Mesendoderm (in vitro differentiated cells): ENCODE results near the gene WDR55.
A peak's percentile ranks its signal among the peaks of the same experiment; 100 is the strongest.
"Not testable (repeated sequence)": the region's sequence is repeated elsewhere in the genome, so short reads cannot be mapped to it uniquely, and the experiment has no call there.

Source experiments
- DNase-seq: peaks from one replicate; pipeline ENCODE4 v3.0.0; 2013
- H2AK5ac ChIP-seq: 2 replicates; pipeline ENCODE4 v1.6.1; 2013; ENCODE audit warnings: low read length, inconsistent platforms
- H2BK120ac ChIP-seq: 2 replicates; pipeline ENCODE4 v1.6.1; 2013; ENCODE audit warnings: low read depth, mild to moderate bottlenecking, low read length, moderate library complexity, mixed read lengths
- H2BK15ac ChIP-seq: replicated peaks from 2 replicates; pipeline ENCODE4 v1.6.1; 2013; ENCODE audit warnings: low read depth, mild to moderate bottlenecking, moderate library complexity
- H2BK5ac ChIP-seq: 2 replicates; pipeline ENCODE4 v1.6.1; 2013; ENCODE audit warnings: low read length, inconsistent platforms
- H3K18ac ChIP-seq: 2 replicates; pipeline ENCODE4 v1.6.1; 2013; ENCODE audit warnings: mild to moderate bottlenecking, low read length, mixed read lengths
- H3K23ac ChIP-seq: one replicate; pipeline ENCODE4 v1.6.1; 2013; ENCODE audit warnings: low read length
- H3K27ac ChIP-seq: 2 replicates; pipeline ENCODE4 v1.5.1; 2013; ENCODE audit warnings: low read depth, mild to moderate bottlenecking, inconsistent platforms, low read length, moderate library complexity
- H3K27me3 ChIP-seq: 2 replicates; pipeline ENCODE4 v1.6.1; 2013; ENCODE audit warnings: low read length, control low read depth, mild to moderate bottlenecking, inconsistent platforms; ENCODE audit not compliant: insufficient read depth, poor library complexity
- H3K36me3 ChIP-seq: 2 replicates; pipeline ENCODE4 v1.6.1; 2013; ENCODE audit warnings: low read length, inconsistent platforms; ENCODE audit not compliant: control insufficient read depth, insufficient read depth
- H3K4ac ChIP-seq: one replicate; pipeline ENCODE4 v1.6.1; 2013; ENCODE audit warnings: low read depth, mild to moderate bottlenecking, low read length, moderate library complexity
- H3K4me1 ChIP-seq: 2 replicates; pipeline ENCODE4 v1.6.1; 2013; ENCODE audit warnings: low read depth, low read length, inconsistent platforms; ENCODE audit not compliant: control insufficient read depth
- H3K4me2 ChIP-seq: 2 replicates; pipeline ENCODE4 v1.6.1; 2013; ENCODE audit warnings: low read length
- H3K4me3 ChIP-seq: 2 replicates; pipeline ENCODE4 v1.5.1; 2013; ENCODE audit warnings: mild to moderate bottlenecking, low read length
- H3K56ac ChIP-seq: one replicate; pipeline ENCODE4 v1.6.1; 2013; ENCODE audit warnings: low read length
- H3K79me1 ChIP-seq: 2 replicates; pipeline ENCODE4 v1.6.1; 2013; ENCODE audit warnings: low read length, inconsistent platforms
- H3K79me2 ChIP-seq: 2 replicates; pipeline ENCODE4 v1.6.1; 2013; ENCODE audit warnings: mild to moderate bottlenecking, low read length; ENCODE audit not compliant: control insufficient read depth, insufficient read depth
- H3K9ac ChIP-seq: 2 replicates; pipeline ENCODE4 v1.6.1; 2013; ENCODE audit warnings: low read length, inconsistent platforms
- H4K5ac ChIP-seq: one replicate; pipeline ENCODE4 v1.6.1; 2013; ENCODE audit warnings: low read length
- H4K8ac ChIP-seq: one replicate; pipeline ENCODE4 v1.6.1; 2013; ENCODE audit warnings: low read depth, mild to moderate bottlenecking, control low read depth, low read length, moderate library complexity
- WGBS: extraction: QIAGEN DNeasy Blood & Tissue Kit; methylation state at CpG from one replicate; pipeline ENCODE4 v1.1.7; 2013; ENCODE audit warnings: low lambda C conversion rate, missing lambda C conversion rate; ENCODE audit not compliant: insufficient coverage; ENCODE audit errors: extremely low coverage; 5-methylcytosine and 5-hydroxymethylcytosine counted together

Gene WDR55

DNA sequence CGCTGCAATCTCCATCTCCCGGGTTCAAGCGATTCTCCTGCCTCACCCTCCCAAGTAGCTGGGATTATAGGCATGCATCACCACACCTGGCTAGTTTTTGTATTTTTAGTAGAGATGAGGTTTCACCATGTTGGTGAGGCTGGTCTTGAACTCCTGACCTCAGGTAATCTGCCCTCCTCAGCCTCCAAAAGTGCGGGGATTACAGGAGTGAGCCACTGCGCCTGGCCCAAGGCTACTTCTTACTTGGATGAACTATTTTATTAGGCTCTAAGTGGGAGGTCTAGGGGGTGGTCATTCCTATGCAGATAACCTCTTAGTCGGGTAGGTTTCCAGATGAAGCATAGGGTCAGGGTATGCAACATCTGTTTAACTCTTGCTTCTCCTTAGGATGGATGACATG lies 4.3 kb upstream of the WDR55 start:
- H3K23ac ChIP-seq: not testable (repeated sequence)

DNA sequence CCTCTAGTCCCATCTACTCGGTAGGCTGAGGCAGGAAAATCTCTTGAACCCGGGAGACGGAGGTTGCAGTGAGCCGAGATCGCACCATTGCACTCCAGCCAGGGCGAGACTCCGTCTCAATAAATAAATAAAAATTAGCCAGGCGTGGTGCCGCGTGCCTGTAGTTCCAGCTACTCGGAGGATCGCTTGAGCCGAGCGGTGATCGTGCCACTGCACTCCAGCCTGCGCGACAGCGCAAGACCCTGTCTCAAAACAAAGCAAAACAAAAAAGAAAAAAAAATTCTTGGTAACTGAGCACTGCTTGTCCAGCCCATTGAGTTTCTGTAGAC lies 710 bp upstream of the WDR55 start:
- H3K9ac ChIP-seq: peak overlapping the region; percentile 81
- no peaks in the 10 kb centered on the region for H3K4me1 ChIP-seq
- H2BK120ac ChIP-seq: no peak overlapping the region
- no peak overlapping the region for H3K18ac ChIP-seq
- peaks cover 8% of the 10 kb centered on the region for H3K36me3 ChIP-seq
- H3K56ac ChIP-seq: peak overlapping the region; percentile 94
- H4K5ac ChIP-seq: no peak overlapping the region
- no peak overlapping the region for H2BK15ac ChIP-seq
- no CpG with 5 or more reads among the region's 18 CpGs for WGBS
- H3K27ac ChIP-seq: no peak overlapping the region
- peak overlapping the region; percentile 59 for H3K4me3 ChIP-seq
- H3K4ac ChIP-seq: no peak overlapping the region
- H3K27me3 ChIP-seq: no peaks in the 10 kb centered on the region
- H3K4me2 ChIP-seq: peak overlapping the region; percentile 37
- no peak for DNase-seq
- no peak overlapping the region for H4K8ac ChIP-seq
- H2BK5ac ChIP-seq: no peak overlapping the region
- H2AK5ac ChIP-seq: no peak overlapping the region
- no peak overlapping the region for H3K23ac ChIP-seq
- peaks cover 8% of the 10 kb centered on the region for H3K79me1 ChIP-seq
- H3K79me2 ChIP-seq: peaks cover 17% of the 10 kb centered on the region

More for the DNA sequence above, 4.3 kb upstream of the WDR55 start:
- H3K4me2 ChIP-seq, H2BK15ac ChIP-seq, H3K4ac ChIP-seq, H3K27ac ChIP-seq, DNase-seq, H3K4me3 ChIP-seq, H3K79me1 ChIP-seq, H4K5ac ChIP-seq, H4K8ac ChIP-seq, H3K27me3 ChIP-seq, H2AK5ac ChIP-seq, H3K18ac ChIP-seq, H3K4me1 ChIP-seq, H3K56ac ChIP-seq, H2BK5ac ChIP-seq, H2BK120ac ChIP-seq, H3K9ac ChIP-seq, H3K79me2 ChIP-seq: not testable (repeated sequence)
- H3K36me3 ChIP-seq: peaks cover 13% of the 10 kb centered on the region
- no CpG with 5 or more reads among the region's 6 CpGs for WGBS

DNA sequence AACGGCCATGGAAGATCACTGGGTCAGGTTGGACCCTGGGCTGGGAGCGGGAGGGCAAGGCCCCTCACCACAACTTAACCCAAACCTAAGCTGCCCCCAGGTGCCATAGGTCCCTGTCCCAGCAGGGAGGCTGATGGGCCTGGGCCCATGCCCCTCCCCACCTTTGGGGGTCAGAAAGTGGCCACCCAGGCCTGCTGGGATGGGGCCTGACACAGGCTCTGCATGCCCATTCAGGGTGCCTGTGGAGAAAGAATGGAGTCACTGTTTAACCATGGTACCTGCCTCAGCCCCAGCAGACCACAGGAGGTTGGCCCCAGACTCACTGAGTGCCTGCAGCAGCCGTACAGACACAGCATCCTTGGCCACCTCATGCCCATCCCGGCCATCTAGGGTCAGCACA lies 6.3 kb downstream of the WDR55 start:
- H3K79me2 ChIP-seq, H3K4me2 ChIP-seq, H4K8ac ChIP-seq, H2BK5ac ChIP-seq, H3K79me1 ChIP-seq, H3K4ac ChIP-seq, H3K27me3 ChIP-seq, H3K18ac ChIP-seq, H3K4me1 ChIP-seq, H3K27ac ChIP-seq, H4K5ac ChIP-seq, H3K56ac ChIP-seq, H3K9ac ChIP-seq, H3K23ac ChIP-seq, H2BK15ac ChIP-seq, H2AK5ac ChIP-seq, H3K4me3 ChIP-seq, DNase-seq, H2BK120ac ChIP-seq: not testable (repeated sequence)
- peaks cover 15% of the 10 kb centered on the region for H3K36me3 ChIP-seq
- no CpG with 5 or more reads among the region's 4 CpGs for WGBS

DNA sequence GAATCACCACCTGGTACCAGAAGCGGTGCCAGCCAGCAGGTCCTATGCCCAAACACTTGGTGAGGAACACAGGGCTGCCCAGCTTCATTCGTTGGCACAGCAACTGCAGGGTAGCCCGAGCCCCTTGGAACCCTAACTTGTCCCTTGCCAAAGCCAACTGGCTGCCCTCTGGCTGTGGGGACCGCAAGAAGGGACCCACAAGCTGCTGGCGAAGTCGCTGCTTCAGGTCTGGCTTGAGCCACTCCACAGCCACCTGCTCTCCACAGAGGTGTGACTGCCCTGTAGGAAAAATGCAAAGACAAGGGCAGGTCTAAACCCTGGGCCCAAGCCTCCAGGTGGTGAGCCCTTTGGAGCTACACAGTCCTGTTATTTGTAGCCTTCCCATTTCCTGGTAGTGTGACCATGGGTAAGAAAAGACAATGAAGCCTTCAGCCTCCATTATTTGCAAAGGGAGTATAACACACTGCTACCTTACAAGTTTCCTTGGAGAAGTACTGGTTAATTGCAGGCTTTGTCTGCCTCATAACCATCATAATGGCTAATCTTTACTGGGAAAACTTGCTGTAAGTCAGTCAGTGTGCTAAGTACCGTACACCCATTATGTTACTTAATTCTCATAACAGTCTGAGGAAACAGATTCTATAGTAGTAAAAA lies 6.9 kb downstream of the WDR55 start:
- Histone ChIP-seq H3K56ac (no peak overlapping the region), H2AK5ac (no peak overlapping the region), H2BK120ac (no peak overlapping the region), H3K4me3 (no peak overlapping the region), H4K8ac (no peak overlapping the region), H3K18ac (no peak overlapping the region), H3K79me1 (peaks cover 6% of the 10 kb centered on the region), H3K23ac (no peak overlapping the region), H3K27ac (no peak overlapping the region), H3K4me1 (no peaks in the 10 kb centered on the region), H3K4ac (no peak overlapping the region), H3K4me2 (no peak overlapping the region), H3K27me3 (no peaks in the 10 kb centered on the region), H3K9ac (no peak overlapping the region), H4K5ac (no peak overlapping the region), H3K36me3 (peaks cover 20% of the 10 kb centered on the region), H3K79me2 (peaks cover 6% of the 10 kb centered on the region), H2BK5ac (no peak overlapping the region), H2BK15ac (no peak overlapping the region)
- no peak for DNase-seq
- no CpG with 5 or more reads among the region's 7 CpGs for WGBS

DNA sequence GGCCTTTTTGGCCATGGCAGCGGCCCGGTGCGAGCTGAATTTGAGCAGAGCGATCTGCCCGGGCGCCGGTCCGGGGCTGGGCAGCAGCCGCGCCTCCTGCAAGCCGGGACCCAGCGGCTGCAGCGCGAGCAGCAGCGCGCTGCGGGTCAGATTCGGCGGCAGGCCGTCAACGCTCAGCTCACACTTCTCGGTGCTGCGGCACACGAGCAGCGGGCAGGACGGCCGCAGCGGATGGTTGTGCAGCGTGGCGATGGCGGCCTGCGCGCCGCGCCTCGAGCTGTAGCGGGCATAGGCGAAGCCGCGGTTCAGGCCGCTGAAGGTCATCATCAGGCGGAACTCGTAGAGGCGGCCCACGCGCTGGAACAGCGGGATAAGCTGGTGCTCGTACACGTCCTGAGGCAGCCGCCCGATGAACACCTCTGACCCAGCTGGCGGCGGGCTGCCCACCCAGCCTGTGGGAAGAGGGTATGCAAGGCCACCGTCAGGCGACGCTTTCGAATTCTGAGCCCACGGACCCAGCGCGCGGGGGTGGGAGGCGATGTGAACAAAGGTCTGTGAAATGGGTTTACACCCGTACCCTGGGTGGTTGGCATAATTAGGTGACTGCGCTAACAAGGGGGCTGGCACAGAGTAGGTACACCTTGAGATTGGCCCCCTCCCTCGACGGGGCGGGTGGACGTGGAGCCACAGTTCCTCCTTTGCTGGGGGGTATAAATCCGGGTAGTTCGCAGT lies 7.9 kb downstream of the WDR55 start:
- WGBS: no CpG with 5 or more reads among the region's 70 CpGs
- no peak overlapping the region for H2AK5ac ChIP-seq
- no peaks in the 10 kb centered on the region for H3K27me3 ChIP-seq

More for the DNA sequence above, 7.9 kb downstream of the WDR55 start:
- Histone ChIP-seq H3K27ac (no peak overlapping the region), H2BK15ac (no peak overlapping the region), H3K36me3 (peaks cover 24% of the 10 kb centered on the region), H4K8ac (no peak overlapping the region), H2BK5ac (no peak overlapping the region), H3K23ac (no peak overlapping the region), H3K79me2 (no peaks in the 10 kb centered on the region), H3K4ac (no peak overlapping the region), H3K4me2 (no peak overlapping the region), H4K5ac (no peak overlapping the region), H3K18ac (no peak overlapping the region), H3K79me1 (no peaks in the 10 kb centered on the region), H3K9ac (no peak overlapping the region), H3K4me3 (no peak overlapping the region), H2BK120ac (no peak overlapping the region), H3K4me1 (no peaks in the 10 kb centered on the region), H3K56ac (no peak overlapping the region)
- no peak for DNase-seq
